Inferior parietal cortex (tissue), 1 donor: Measurements from ENCODE around the gene RAB3GAP2.
"Not testable (repeated sequence)": the region's sequence is repeated elsewhere in the genome, so short reads cannot be mapped to it uniquely, and the experiment has no call there.

Experiments used
- DNase-seq: peaks from one replicate; pipeline ENCODE4 v3.0.0-alpha.2; 2016; ENCODE audit errors: extremely low spot score

RAB3GAP2 gene, protein sequence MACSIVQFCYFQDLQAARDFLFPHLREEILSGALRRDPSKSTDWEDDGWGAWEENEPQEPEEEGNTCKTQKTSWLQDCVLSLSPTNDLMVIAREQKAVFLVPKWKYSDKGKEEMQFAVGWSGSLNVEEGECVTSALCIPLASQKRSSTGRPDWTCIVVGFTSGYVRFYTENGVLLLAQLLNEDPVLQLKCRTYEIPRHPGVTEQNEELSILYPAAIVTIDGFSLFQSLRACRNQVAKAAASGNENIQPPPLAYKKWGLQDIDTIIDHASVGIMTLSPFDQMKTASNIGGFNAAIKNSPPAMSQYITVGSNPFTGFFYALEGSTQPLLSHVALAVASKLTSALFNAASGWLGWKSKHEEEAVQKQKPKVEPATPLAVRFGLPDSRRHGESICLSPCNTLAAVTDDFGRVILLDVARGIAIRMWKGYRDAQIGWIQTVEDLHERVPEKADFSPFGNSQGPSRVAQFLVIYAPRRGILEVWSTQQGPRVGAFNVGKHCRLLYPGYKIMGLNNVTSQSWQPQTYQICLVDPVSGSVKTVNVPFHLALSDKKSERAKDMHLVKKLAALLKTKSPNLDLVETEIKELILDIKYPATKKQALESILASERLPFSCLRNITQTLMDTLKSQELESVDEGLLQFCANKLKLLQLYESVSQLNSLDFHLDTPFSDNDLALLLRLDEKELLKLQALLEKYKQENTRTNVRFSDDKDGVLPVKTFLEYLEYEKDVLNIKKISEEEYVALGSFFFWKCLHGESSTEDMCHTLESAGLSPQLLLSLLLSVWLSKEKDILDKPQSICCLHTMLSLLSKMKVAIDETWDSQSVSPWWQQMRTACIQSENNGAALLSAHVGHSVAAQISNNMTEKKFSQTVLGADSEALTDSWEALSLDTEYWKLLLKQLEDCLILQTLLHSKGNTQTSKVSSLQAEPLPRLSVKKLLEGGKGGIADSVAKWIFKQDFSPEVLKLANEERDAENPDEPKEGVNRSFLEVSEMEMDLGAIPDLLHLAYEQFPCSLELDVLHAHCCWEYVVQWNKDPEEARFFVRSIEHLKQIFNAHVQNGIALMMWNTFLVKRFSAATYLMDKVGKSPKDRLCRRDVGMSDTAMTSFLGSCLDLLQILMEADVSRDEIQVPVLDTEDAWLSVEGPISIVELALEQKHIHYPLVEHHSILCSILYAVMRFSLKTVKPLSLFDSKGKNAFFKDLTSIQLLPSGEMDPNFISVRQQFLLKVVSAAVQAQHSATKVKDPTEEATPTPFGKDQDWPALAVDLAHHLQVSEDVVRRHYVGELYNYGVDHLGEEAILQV (N-terminal part only)

DNA sequence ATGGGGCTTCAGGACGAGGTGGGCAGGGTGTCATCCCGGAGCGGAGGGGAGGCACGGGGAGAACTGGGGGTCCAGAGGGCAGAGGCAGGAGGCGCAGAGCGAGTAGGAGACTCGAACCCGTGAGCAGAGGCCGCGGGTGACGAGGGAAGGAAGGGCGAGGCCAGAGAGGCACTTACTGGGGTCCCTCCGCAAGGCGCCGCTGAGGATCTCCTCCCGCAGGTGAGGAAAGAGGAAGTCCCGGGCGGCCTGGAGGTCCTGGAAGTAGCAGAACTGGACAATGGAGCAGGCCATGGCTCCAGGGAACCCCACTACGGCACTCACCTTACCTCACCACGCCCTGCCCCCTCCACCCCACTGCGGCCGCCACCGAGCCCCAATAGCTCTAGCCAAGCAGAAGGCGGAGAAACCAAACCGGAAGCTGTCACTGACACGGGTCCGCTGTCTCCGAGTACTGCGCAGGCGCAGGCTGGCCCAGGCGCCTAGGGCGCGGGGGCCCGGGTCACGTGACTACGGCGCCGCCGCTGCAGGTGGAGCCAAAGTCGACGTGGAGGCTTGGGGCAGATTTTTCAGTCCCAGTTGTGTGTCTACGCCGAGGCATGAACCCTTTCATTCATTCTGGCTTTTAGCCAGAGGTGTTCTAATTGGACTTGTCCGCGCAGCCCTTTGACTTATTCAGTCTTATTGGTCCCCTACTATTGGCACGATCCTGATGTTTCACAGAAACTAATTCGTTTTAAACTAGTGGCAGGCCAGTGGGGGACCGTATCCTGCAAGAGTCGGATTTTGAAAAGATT lies at the start of gene RAB3GAP2:
Gene RAB3GAP2, minus strand, starts transcription at position 407 of the 794 bp plus-strand sequence. Its CDS starts 116 bp downstream, at position 291.
- peak; percentile 97 for DNase-seq

DNA sequence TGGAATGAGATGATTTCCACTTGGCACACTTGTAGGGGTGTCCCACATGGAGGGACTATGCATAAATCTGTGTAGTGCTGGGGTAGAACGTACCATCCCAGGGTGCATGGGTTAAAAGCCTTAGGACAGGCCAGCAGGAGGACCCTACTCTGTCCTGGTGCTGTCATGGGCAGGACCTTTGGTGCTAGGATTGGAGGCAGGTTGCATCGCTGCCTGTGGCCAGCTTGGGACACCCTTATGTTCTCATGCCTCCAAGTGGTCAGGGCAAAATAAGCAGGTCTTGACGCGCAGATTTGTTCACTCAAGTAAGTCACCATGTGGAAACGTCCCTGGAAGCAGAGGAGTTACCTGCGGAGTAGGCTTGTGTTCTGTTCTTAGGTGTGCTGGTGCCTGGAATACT lies 49.5 kb upstream of the RAB3GAP2 start:
- no peak for DNase-seq

DNA sequence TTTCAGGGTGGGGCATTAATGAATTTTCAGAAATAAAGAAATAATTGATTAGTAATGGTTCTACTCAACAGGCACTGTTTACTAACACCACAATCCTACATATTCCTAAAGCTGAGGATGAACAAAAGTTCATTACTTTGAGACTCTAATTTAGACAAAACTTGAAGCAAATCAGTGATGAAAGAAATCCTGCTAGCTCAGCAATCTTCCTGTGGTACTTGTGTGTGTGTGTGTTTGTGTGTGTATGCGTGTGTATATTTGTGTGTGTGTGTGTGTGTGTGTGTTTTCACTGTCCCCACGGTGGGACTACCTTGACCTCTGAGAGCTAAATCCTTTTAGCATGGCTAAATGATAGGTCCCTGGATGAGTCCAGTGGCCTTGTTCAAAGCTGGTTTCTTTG lies 48.5 kb upstream of the RAB3GAP2 start:
- DNase-seq = no peak

DNA sequence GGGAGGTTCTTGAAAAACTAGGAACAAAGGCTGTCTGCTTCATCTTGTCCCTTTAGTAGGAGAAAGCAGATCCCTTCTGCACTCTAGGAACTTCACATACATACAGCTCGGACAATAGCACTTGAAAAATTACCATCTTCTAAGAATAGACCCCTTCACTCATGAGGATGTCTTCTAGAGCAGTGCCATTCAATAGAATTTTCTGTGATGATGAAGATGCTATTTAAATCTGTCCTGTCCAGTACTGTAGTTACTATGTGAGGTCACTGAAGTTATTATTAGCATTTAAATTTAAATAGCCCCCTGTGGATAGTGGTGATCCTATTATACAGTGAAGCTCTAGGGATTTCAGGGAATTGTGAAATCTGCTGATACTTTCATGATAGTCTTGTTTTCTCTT lies 46.4 kb upstream of the RAB3GAP2 start:
- no peak for DNase-seq

DNA sequence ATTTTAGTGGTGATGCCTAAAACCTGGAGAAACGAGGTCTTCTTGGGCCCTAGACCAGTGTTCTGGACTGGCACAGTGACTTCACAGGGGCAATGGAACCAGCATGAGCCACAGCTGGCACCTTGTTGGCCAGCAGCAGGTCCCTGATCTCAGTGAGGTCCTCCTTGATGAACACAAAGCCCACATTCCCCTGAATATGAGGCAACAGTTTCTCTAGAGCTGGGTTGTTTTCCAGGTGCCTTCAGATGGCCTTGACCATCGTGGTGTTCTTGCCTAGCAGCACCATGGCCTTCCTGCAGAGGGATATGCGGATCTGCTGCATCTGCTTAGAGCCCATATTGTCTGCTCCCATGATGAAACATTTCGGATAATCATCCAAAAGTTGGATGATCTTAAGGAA lies 44.9 kb upstream of the RAB3GAP2 start:
- DNase-seq = no peak

DNA sequence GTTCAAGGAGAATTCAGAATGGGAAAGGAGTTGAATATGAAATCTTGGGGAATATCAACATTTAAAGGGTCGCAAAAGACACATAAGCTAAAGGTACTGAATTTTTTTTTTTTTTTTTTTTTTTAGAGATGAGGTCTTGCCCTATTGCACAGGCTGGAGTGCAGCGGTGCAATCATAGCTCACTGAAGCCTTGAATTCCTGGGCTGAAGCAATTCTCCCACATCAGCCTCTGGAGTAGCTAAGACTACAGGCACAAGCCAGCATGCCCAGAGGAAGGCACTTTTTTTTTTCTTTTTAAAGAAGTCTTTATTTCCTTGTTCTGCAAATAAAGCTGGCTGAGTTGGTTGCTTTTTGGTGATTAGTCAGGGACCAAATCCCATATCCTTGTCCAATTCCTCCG lies 44.1 kb upstream of the RAB3GAP2 start:
- no peak for DNase-seq

DNA sequence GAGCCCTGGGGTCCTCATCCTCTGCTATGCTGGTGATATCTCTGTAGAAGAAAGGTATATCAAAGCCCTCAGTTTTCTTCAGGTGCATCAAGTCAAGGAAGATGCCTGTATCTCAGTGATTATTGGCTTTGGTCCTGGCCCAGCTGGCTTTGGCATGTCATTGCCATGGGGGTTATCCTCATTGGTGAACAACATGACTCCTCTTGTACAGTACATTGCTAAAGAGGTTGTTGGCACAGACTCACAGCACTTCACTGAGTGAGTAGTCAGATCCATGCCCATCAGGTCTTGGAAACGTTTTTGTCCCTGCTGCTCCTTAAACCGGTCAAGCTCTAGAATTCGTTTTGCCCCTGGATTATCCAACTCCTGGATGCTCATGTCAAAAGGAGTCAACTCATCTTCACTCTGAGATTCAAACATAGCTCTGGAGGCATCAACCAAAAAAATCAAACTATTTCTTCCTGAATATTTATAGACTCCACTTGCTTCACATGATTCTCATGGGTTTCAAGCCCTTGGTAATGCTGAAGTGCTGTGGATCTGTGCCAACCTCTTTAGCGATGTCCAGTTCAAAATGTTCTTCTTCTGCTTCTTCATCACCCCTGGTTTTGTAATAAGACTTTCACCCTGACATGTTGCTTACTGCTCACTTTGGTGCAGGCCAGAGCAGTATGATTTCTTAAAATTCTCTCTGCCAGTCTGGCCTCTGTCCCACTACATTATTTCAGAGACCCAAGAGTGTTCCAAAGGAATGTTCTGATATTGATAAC lies 43.0 kb upstream of the RAB3GAP2 start:
- DNase-seq = no peak

DNA sequence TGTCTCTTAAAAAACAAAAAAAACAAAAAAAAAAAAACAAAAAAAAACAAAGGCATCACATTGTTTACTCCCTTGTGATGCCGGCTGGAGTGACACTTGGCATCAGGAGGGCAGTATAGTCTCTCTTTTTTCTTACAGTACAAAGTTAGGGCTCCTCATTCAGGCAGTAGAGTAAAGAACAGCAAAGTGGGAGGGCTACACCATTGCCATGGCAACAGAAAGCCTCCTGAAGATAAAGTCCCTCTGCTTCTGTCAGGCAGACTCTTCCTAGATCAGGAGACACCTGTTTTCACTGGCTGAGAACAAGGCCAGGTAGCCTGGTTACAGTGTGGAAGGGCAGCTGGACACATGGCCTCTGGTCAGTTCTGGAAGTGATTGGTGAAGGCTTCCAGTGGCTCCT lies 41.3 kb upstream of the RAB3GAP2 start:
- DNase-seq = no peak

DNA sequence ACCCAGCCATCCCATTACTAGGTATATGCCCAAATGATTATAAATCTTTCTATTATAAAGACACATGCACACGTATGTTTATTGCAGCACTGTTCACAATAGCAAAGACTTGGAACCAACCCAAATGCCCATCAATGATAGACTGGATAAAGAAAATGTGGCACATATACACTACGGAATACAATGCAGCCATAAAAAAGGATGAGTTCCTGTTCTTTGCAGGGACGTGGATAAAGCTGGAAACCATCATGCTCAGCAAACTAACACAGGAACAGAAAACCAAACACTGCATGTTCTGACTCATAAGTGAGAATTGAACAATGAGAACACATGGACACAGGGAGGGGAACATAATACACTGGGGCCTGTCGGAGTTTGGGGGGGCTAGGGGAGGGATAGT lies 37.9 kb upstream of the RAB3GAP2 start:
- DNase-seq = not testable (repeated sequence)

DNA sequence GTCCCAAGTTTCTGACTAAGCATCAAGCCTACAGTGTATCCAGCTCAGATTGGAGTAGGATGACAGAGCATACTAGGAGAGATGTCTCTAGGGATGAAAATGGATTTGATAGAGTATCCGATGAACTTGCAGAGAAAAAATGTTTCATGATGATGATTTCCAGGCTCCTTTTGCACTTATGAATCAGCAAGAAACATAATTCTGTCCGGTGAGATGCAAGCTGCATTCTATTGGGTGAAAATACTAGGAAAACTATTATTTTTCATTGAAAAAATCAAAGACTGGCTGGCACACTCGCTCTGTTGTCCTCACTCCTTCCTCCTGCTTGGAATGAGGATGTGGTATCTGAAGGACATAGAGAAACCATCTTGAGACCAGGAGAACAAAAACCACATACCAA lies 35.4 kb upstream of the RAB3GAP2 start:
- no peak for DNase-seq

DNA sequence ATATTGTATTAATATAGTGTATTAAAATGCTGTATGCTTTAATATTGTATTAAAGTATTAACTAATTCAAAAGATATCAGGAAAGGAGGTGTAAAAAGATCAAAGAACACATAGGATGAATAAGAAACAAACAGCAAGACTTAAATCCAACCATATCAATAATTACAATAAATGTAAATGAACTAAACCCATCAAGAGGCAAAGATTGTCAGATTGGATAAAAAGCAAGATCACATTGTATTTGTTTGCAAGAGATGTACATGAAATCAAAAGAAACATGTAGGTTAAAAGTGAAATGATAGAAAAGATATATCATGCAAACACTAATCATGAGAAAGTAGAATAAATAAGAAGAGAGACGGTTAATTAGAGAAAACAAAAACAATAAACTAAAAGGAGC lies 34.1 kb upstream of the RAB3GAP2 start:
- DNase-seq = no peak

DNA sequence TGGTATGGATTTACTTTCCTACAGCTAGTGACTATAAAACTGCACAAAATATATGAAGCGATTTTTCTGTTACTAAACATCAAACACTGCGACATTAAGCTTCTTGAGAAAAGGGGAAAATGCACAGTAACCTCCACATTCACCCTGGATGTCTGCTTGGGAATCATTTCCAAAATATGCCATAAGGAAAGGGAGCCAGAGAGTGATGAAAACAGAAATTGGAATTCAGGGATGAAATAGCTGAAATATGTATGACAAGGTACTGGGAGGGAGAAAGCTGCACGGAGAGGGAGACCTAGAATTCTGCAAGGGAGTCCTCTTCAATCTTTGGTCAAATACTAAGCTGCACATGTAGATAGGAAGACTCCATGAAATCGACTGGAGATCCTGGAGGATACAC lies 31.6 kb upstream of the RAB3GAP2 start:
- DNase-seq = no peak

DNA sequence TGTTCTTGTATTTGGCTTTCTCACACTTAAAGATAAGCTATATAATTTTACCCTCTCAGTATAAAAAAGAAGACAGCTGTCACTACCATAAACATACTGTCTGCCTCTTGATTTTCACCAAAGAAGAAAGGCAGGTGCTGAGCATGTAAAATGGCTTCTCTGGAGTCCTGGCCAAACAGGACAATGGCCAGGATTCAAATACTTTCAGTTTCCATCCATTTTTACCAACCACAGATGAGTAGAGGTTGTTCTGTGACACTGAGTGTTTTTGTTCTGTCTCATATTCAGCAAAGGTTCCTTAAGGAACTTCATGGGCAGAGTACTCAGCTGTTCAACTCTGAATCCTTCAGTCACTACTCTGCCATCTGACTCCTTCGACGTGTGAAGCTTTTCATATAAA lies 29.4 kb upstream of the RAB3GAP2 start:
- no peak for DNase-seq

DNA sequence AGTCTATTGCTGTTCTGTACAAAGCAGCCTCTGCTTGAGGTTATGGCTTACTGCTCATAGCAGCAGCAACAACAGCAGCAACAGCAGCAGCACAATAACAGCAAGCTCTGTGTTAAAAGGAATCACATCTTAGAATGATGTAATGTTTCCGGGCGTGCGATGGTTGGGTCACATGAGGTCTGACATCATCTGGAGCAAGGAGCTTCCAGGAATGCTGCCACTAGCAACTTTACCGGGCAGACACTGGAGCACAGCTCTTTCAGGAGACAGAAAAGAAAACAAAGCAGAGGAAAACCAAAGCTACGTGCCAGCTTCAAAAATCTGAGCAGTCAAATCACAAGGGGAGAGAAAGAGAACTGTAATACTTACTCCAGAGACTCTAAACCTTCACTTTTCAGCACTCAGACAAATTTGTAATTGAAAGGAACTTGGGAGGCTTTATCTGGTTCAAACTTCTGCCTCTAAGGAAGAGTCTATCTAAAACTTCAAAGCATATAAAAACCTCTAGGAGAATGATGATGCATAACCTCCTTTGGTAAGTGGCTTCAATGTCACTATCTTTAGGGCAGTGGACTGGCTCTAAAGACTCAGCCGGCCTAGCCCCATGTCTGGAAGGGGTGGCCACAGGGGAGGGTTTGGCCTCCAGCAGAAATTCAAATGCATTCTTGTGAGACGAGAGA lies 28.3 kb upstream of the RAB3GAP2 start:
- peak; percentile 58 for DNase-seq

DNA sequence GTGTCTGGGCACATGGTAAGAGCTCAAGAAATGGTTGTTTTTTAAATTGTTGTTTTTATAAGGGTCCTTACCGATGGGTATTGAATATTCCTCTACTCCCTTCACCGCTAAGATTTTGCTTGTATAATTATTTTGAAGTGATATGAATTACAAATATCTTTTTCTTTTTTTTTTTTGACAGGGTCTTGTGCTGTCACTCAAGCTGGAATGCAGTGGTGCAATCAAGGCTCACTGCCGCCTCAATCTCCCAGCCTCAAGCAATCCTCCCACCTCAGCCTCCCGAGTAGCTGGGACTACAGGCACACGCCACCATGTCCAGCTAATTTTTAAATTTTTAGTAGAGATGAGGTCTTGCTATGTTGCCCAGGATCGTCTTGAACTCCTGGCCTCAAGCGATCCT lies 27.1 kb upstream of the RAB3GAP2 start:
- DNase-seq = no peak

DNA sequence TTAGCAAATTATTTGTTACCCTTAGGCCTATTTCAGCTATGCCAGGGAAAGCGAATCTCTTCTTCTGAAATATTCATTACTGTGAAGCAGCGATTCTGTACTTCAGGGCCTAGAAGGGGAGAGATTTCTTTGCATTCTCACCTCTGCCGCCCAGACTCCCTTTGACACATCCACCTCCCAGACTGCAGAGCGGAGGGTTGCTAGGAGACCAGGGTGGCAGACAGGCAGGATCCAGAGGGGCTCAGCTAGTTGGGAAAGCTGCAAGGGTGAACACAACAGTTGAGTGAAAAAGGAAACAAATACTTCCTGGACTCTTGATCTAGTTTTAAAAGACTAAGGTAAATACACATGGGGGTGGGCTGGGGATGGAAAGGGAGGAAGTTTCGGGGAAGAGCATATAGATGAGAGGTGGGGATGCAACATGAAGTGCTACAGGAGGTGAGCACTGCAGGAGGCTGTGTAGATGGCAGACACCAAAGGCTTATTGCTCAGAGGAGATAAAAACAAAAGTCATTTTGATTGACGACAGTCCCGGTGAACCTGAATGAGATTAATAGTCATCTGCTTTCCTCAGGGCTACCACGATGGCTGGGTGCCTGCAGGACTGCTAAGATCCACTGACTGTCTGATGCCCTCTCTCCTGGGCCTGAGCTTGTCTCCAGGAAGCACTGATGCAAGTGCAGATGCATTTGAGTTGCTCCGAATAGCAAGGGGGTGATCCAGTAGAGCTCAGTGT lies 26.4 kb upstream of the RAB3GAP2 start:
- no peak for DNase-seq

DNA sequence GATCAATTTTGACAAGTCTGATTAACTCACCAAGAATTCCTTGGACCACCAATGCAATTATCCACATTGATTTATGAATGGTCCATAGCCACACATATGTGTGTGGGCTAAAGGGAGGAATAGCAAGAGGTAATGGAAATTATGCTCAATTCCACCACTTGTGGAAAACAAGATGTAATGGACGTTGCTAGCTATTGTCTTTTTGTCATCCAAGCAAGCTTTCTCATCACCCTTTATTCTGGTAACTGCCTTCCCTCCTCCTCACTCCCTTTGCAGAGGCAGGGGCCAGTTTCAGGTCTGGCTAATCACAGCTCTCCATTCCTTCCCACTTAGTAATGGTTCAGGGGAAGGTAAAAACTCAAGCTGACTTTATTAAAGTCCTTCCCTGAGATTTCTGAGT lies 24.7 kb upstream of the RAB3GAP2 start:
- no peak for DNase-seq

DNA sequence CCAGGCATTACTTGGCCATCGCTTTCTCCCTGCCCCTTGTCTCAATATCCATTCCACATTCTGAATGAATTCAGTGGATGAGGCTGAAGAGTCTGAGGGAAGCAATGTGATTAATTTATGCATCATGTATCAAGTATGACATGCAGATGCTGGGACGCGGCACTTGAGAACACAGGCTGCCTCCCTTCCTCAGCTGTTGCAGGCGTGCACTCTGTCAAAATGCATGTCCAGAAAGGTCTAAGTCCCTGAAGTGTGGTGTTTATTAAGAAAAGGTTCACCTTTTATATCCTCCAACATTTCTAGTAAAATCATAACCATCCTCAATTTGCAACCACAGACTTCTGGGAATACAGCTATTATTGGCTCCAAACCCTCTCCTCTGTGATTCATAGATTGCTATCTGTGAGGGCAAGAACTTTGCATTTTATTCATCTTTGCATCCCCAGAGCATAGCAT lies 22.6 kb upstream of the RAB3GAP2 start:
- DNase-seq = no peak

DNA sequence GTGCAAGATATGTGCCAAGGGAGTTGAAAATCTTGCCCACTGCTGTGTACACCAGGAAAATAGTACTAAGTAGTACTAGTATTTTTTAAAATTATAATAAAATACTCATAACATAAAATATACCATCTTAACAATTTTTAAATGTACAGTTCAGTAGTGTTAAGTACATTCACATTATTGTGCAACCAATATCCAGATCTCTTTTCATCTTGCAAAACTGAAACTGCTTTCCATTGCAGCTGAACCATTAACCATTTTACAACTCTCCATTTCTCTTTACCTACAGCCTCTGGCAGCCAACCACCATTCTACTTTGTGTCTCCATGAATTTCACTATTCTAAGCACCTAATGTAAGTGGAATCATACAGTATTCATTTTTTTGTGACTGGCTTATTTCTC lies 19.3 kb upstream of the RAB3GAP2 start:
- no peak for DNase-seq
